ENCODE results near the gene CARHSP1.
"Not testable (repeated sequence)": the region's sequence is repeated elsewhere in the genome, so short reads cannot be mapped to it uniquely, and the experiment has no call there.

Gene CARHSP1

DNA sequence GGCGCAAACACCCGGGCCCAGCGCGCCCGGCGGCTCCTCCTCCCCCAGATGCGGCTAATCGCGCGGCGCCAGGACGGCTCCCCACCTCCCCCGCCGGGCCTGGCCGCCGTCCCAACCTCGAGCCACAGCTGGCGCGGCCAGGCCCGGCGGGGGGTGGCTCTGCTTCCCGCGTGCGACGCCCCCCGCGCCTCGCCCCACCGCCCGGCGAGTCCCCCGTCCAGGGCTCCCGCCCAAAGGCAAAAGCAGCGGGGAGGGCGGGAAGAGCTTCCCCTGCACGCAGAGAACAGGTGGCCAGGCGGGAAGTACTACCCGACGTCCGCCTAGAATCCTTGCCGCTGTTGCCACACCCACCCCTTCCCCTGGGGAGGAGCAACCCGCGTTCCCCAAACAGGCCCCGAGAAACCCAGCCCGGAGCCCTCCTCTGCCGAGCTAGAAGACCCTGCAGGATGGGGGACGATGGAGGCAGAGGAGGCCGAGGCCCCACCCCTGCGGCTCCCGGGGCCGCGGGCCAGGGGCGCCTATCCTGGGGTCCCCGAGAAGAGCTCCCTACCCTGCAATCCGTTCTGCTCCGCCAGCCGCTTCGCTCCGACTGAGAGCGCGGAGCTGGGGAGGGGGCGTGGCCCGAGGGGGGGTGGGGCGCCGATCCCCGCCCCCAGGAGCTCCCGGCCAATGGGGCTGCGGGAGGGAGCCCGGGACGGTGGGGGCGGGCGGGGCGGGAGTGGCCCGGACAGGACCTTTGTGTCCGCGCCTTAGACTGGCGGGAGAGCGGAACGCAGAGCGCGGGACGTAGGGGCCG lies at the start of gene CARHSP1:
CARHSP1 (minus strand) TSS at position 591 of the 796 bp plus-strand sequence. CDS start 9,678 bp downstream, outside the sequence.
- no peaks in the 10 kb centered on the region for H3K27me3 ChIP-seq (ENCODE audit: control insufficient read depth in 2 of 2, insufficient read depth in 2 of 2, low read length in 2 of 2)
- peaks cover 34 to 41% of the 10 kb centered on the region in 2 donors for H3K4me1 ChIP-seq (ENCODE audit: control insufficient read depth in 2 of 2, insufficient read depth in 2 of 2, low read length in 2 of 2)
- no peaks in the 10 kb centered on the region for H3K9me3 ChIP-seq (ENCODE audit: control insufficient read depth in 2 of 2, low read length in 2 of 2)
- peak within 1 kb of the TSS; percentile 74 to 89 for H3K4me3 ChIP-seq (ENCODE audit: low read length in 2 of 2)
- no peaks in the 10 kb centered on the region for H3K36me3 ChIP-seq (ENCODE audit: control insufficient read depth in 2 of 2, insufficient read depth in 2 of 2, low read length in 2 of 2)
- H3K9ac ChIP-seq (ENCODE audit: low read depth in 1 of 2, low read length in 2 of 2) = peak within 1 kb of the TSS; percentile 74 to 84
- H3K27ac ChIP-seq (ENCODE audit: low read depth in 2 of 2, low read length in 2 of 2) = peak within 1 kb of the TSS; percentile 84 to 92

DNA sequence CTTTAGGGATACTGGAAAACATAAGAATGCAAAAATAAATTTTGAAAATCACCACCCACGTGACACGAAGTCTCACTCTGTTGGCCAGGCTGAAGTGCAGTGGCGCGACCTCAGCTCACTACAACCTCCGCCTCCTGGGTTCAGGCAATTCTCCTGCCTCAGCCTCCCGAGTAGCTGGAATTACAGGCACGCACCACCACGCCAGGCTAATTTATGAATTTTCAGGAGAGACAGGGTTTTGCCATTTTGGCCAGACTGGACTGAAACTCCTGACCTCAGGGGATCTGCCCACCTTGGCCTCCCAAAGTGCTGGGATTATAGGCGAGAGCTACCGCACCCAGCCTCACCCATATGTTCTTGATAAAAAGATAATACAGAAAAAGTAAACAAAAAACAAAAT lies 48.5 kb upstream of the CARHSP1 start:
- H3K27ac ChIP-seq (ENCODE audit: low read depth in 2 of 2, low read length in 2 of 2); H3K4me3 ChIP-seq (ENCODE audit: low read length in 2 of 2); H3K9ac ChIP-seq (ENCODE audit: low read depth in 1 of 2, low read length in 2 of 2); H3K27me3 ChIP-seq (ENCODE audit: control insufficient read depth in 2 of 2, insufficient read depth in 2 of 2, low read length in 2 of 2); H3K9me3 ChIP-seq (ENCODE audit: control insufficient read depth in 2 of 2, low read length in 2 of 2): not testable (repeated sequence)
- Histone ChIP-seq H3K36me3 (ENCODE audit: control insufficient read depth in 2 of 2, insufficient read depth in 2 of 2, low read length in 2 of 2) (peaks cover 70 to 71% of the 10 kb centered on the region in 2 donors), H3K4me1 (ENCODE audit: control insufficient read depth in 2 of 2, insufficient read depth in 2 of 2, low read length in 2 of 2) (peaks cover 2 to 14% of the 10 kb centered on the region in 2 donors)

DNA sequence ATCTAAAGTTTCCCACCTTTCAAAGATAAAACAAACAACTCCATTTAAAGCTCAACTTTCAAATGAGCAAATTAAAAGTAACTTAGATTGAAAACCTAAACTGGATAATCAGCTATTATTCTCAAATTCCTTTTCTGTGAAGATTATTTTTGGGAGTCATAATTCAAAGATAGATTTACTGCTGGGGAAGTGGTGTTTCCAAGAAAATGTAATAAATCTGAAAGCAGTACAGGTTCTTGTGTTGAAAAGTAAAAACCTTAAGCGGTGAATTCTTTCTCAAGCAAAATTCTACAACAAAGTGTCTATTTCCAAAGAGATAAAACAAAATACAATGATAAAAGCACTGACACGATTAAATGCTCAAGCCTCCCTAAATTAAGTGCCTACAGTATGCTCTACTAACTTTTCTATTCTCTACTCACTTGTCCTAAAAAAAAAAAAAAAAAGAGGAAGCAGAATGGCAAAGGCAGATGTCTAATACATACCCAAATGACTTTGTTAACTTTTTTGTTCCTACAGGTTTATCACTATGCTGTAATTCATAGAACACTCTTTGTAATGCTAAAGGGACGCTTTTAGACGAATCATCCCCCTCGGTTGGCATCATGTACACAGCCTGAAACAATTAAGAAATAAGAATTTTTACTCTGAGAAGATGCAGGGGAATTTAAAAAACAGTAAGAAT lies 47.9 kb upstream of the CARHSP1 start:
- H3K36me3 ChIP-seq (ENCODE audit: control insufficient read depth in 2 of 2, insufficient read depth in 2 of 2, low read length in 2 of 2) = peaks cover 66 to 68% of the 10 kb centered on the region in 2 donors
- H3K27ac ChIP-seq (ENCODE audit: low read depth in 2 of 2, low read length in 2 of 2) = no peak overlapping the region
- H3K9ac ChIP-seq (ENCODE audit: low read depth in 1 of 2, low read length in 2 of 2) = no peak overlapping the region
- H3K4me3 ChIP-seq (ENCODE audit: low read length in 2 of 2) = no peak overlapping the region
- H3K9me3 ChIP-seq (ENCODE audit: control insufficient read depth in 2 of 2, low read length in 2 of 2) = no peaks in the 10 kb centered on the region
- no peaks in the 10 kb centered on the region for H3K27me3 ChIP-seq (ENCODE audit: control insufficient read depth in 2 of 2, insufficient read depth in 2 of 2, low read length in 2 of 2)
- H3K4me1 ChIP-seq (ENCODE audit: control insufficient read depth in 2 of 2, insufficient read depth in 2 of 2, low read length in 2 of 2) = peaks cover 4 to 20% of the 10 kb centered on the region in 2 donors

DNA sequence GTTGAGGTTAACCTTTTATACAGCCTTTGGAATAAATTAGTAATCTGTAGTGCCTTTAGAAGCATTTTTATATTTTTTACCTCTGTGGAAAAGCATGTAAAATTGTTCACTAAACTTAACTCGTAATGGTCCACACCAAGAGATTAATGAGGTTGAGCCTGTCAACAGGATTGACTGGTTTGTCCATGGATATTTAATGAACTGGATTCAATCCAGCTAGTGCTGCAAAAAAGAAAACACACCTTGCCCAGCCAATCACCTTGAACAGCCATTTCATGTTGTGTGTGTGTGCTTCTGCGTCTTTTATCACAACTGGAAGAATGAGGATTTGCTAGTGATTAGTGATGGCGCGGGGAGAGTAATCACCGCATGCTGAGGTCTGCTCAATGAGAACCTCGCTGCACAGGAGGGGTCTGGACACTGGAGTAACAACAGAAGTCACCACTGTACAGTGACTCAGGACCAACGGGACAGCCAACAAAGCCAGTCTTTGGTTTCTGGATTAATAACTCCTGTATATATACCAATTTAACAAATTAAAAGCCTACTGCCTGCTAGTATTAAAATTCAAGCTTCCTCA lies 47.0 kb upstream of the CARHSP1 start:
- Histone ChIP-seq H3K9me3 (ENCODE audit: control insufficient read depth in 2 of 2, low read length in 2 of 2) (no peaks in the 10 kb centered on the region), H3K4me1 (ENCODE audit: control insufficient read depth in 2 of 2, insufficient read depth in 2 of 2, low read length in 2 of 2) (peaks cover 8 to 29% of the 10 kb centered on the region in 2 donors), H3K36me3 (ENCODE audit: control insufficient read depth in 2 of 2, insufficient read depth in 2 of 2, low read length in 2 of 2) (peaks cover 67% of the 10 kb centered on the region in 2 donors), H3K9ac (ENCODE audit: low read depth in 1 of 2, low read length in 2 of 2) (no peak overlapping the region), H3K27me3 (ENCODE audit: control insufficient read depth in 2 of 2, insufficient read depth in 2 of 2, low read length in 2 of 2) (no peaks in the 10 kb centered on the region), H3K4me3 (ENCODE audit: low read length in 2 of 2) (no peak overlapping the region), H3K27ac (ENCODE audit: low read depth in 2 of 2, low read length in 2 of 2) (no peak overlapping the region)

DNA sequence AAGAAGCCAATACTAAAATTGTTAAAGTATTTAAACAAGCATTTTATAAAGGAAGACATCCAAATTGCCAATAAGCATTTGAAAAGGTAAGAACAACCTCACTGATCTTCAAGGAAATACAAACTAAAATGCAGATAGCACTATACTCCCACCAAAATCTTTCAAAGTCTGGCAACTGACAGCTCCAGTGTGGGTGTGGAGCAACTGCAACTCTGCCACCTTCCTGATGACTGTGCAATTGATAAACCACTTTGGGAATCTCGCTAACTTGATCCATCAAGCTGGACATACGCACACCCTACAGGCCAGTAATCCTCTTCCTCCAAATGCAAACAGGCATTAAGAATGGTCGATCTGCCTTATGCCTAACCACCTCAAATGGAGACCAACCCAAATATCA lies 45.3 kb upstream of the CARHSP1 start:
- Histone ChIP-seq H3K9me3 (ENCODE audit: control insufficient read depth in 2 of 2, low read length in 2 of 2) (no peaks in the 10 kb centered on the region), H3K4me1 (ENCODE audit: control insufficient read depth in 2 of 2, insufficient read depth in 2 of 2, low read length in 2 of 2) (peaks cover 8 to 30% of the 10 kb centered on the region in 2 donors), H3K36me3 (ENCODE audit: control insufficient read depth in 2 of 2, insufficient read depth in 2 of 2, low read length in 2 of 2) (peaks cover 62 to 64% of the 10 kb centered on the region in 2 donors)

DNA sequence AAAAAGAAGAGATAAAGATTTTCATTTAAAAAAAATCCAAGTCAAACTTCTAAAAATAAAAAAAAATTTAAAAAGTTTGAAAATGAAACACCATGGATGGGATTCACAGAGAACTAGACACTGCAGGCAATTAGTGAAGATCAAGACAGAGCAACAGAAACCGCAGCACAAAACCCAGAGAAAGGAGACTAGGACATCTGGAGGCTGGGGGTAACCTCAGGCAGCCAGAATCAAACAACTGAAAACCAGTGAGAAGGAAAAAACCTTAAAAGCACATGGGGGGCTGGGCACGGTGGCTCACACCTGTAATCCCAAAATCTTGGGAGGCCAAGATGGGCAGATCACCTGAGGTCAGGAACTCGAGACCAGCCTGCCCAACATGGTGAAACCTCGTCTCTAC lies 44.0 kb upstream of the CARHSP1 start:
- Histone ChIP-seq H3K9ac (ENCODE audit: low read depth in 1 of 2, low read length in 2 of 2) (no peak overlapping the region), H3K27me3 (ENCODE audit: control insufficient read depth in 2 of 2, insufficient read depth in 2 of 2, low read length in 2 of 2) (no peaks in the 10 kb centered on the region), H3K36me3 (ENCODE audit: control insufficient read depth in 2 of 2, insufficient read depth in 2 of 2, low read length in 2 of 2) (peaks cover 66 to 71% of the 10 kb centered on the region in 2 donors), H3K27ac (ENCODE audit: low read depth in 2 of 2, low read length in 2 of 2) (no peak overlapping the region), H3K9me3 (ENCODE audit: control insufficient read depth in 2 of 2, low read length in 2 of 2) (no peaks in the 10 kb centered on the region), H3K4me1 (ENCODE audit: control insufficient read depth in 2 of 2, insufficient read depth in 2 of 2, low read length in 2 of 2) (peaks cover 8 to 40% of the 10 kb centered on the region in 2 donors), H3K4me3 (ENCODE audit: low read length in 2 of 2) (no peak overlapping the region)

More for the DNA sequence above, 45.3 kb upstream of the CARHSP1 start:
- H3K27ac ChIP-seq (ENCODE audit: low read depth in 2 of 2, low read length in 2 of 2) = no peak overlapping the region
- no peak overlapping the region for H3K4me3 ChIP-seq (ENCODE audit: low read length in 2 of 2)
- no peak overlapping the region for H3K9ac ChIP-seq (ENCODE audit: low read depth in 1 of 2, low read length in 2 of 2)
- no peaks in the 10 kb centered on the region for H3K27me3 ChIP-seq (ENCODE audit: control insufficient read depth in 2 of 2, insufficient read depth in 2 of 2, low read length in 2 of 2)

DNA sequence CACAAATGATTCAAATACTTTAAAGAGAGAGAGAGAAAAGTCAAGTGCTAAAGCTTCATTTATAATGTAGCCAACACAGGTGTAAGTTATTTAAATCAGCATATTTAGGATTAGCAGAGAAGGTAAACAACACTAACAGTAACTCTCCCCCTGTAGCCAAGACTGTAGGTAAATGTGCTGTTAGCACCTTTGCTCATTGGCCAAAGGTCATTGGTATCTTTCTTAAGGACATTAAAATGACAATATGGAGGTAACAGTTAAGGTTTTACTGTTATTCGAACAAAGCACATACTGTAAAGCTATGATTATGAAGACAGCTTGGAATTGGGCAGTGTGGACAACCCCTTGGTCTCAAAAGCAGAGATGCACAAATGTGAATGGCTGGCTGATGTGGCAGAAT lies 42.0 kb upstream of the CARHSP1 start:
- Histone ChIP-seq H3K4me1 (ENCODE audit: control insufficient read depth in 2 of 2, insufficient read depth in 2 of 2, low read length in 2 of 2) (peaks cover 8 to 40% of the 10 kb centered on the region in 2 donors), H3K9ac (ENCODE audit: low read depth in 1 of 2, low read length in 2 of 2) (no peak overlapping the region), H3K27me3 (ENCODE audit: control insufficient read depth in 2 of 2, insufficient read depth in 2 of 2, low read length in 2 of 2) (no peaks in the 10 kb centered on the region), H3K9me3 (ENCODE audit: control insufficient read depth in 2 of 2, low read length in 2 of 2) (no peaks in the 10 kb centered on the region), H3K36me3 (ENCODE audit: control insufficient read depth in 2 of 2, insufficient read depth in 2 of 2, low read length in 2 of 2) (peaks cover 68 to 77% of the 10 kb centered on the region in 2 donors), H3K27ac (ENCODE audit: low read depth in 2 of 2, low read length in 2 of 2) (peak overlapping the region in 1 of 2 donors; percentile 56), H3K4me3 (ENCODE audit: low read length in 2 of 2) (no peak overlapping the region)

DNA sequence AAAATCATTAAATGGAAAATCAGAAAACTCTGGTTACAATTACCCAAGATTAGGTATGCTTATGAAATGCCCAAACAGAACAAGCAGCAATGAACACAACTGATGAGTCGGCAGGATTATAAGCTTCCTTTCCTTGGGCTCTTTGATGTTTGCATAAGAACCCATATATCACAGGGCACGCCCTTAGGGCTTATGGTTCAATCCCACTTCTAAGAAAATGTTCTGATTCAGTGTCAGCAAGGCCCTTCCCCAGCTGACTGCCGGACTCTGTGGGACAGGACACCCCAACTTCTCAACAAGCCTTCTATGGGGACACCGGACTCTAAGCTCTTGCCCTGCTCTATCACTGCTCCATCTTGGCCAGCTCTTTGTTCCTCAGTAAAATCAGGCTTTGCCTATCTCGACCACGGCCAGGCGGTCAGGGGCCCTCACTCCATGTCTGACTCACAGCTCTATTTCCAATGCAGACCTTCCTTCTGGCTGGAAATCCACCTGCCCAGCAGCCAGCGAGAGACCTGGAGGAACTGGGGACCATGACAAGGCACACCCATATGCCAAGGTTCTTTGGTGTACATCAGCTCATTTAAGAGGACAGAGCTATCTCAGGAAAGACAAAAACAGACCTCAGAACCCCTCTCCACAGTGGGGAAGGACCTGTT lies 40.1 kb upstream of the CARHSP1 start:
- no peak overlapping the region for H3K4me3 ChIP-seq (ENCODE audit: low read length in 2 of 2)
- H3K9me3 ChIP-seq (ENCODE audit: control insufficient read depth in 2 of 2, low read length in 2 of 2) = no peaks in the 10 kb centered on the region
- H3K9ac ChIP-seq (ENCODE audit: low read depth in 1 of 2, low read length in 2 of 2) = no peak overlapping the region
- H3K4me1 ChIP-seq (ENCODE audit: control insufficient read depth in 2 of 2, insufficient read depth in 2 of 2, low read length in 2 of 2) = peaks cover 8 to 36% of the 10 kb centered on the region in 2 donors
- no peak overlapping the region for H3K27ac ChIP-seq (ENCODE audit: low read depth in 2 of 2, low read length in 2 of 2)
- no peaks in the 10 kb centered on the region for H3K27me3 ChIP-seq (ENCODE audit: control insufficient read depth in 2 of 2, insufficient read depth in 2 of 2, low read length in 2 of 2)
- peaks cover 68 to 77% of the 10 kb centered on the region in 2 donors for H3K36me3 ChIP-seq (ENCODE audit: control insufficient read depth in 2 of 2, insufficient read depth in 2 of 2, low read length in 2 of 2)

DNA sequence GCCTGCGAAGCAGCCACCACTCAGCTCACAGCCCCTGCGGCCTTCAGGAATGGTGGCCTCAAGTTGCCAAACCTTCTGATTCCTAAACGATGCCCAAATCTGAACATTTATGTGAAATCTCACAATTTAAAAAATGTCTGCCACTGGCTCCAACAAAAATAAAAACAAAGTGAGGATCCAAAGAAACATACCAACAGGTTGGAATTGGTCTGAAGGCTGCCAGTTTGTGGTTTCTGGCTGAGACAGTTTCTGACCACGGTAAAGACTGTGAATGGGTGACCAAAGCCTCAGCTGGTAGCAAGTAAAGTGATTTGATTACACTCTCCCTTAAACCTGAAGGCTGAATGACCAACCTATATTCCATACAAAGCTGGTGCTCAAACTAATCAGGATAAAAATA lies 38.3 kb upstream of the CARHSP1 start:
- Histone ChIP-seq H3K27me3 (ENCODE audit: control insufficient read depth in 2 of 2, insufficient read depth in 2 of 2, low read length in 2 of 2) (no peaks in the 10 kb centered on the region), H3K36me3 (ENCODE audit: control insufficient read depth in 2 of 2, insufficient read depth in 2 of 2, low read length in 2 of 2) (peaks cover 81 to 89% of the 10 kb centered on the region in 2 donors), H3K4me3 (ENCODE audit: low read length in 2 of 2) (no peak overlapping the region), H3K9me3 (ENCODE audit: control insufficient read depth in 2 of 2, low read length in 2 of 2) (no peaks in the 10 kb centered on the region), H3K9ac (ENCODE audit: low read depth in 1 of 2, low read length in 2 of 2) (no peak overlapping the region), H3K27ac (ENCODE audit: low read depth in 2 of 2, low read length in 2 of 2) (no peak overlapping the region), H3K4me1 (ENCODE audit: control insufficient read depth in 2 of 2, insufficient read depth in 2 of 2, low read length in 2 of 2) (peaks cover 5 to 27% of the 10 kb centered on the region in 2 donors)
